Thymus (tissue), 11 donors: ENCODE measurements around the gene LETM1. TPM values are rescaled to one million over a fixed set of nuclear protein-coding genes. Genes with fewer than 3 reads are reported as not detected.
A peak's percentile ranks its signal among the peaks of the same experiment; 100 is the strongest.

Experiments
- DNase-seq, 9 donors: peaks; one replicate each; pipeline ENCODE4 v3.0.0-alpha.2; 2013; ENCODE audit warnings: low spot score in 9 of 9, low read depth in 6 of 9, missing footprints in 1 of 9
- H3K27ac ChIP-seq, 2 donors: one replicate each; pipeline ENCODE4 v1.5.1; 2013; ENCODE audit warnings: control low read depth in 1 of 2, low read depth in 1 of 2, low read length in 1 of 2, mild to moderate bottlenecking in 1 of 2, moderate library complexity in 1 of 2
- H3K27me3 ChIP-seq, 2 donors: one replicate each; pipeline ENCODE4 v1.5.1; 2013; ENCODE audit warnings: low read length in 1 of 2; ENCODE audit not compliant: control insufficient read depth in 2 of 2, insufficient read depth in 1 of 2
- H3K36me3 ChIP-seq, 2 donors: one replicate each; pipeline ENCODE4 v1.5.1; 2013; ENCODE audit warnings: low read length in 1 of 2, mild to moderate bottlenecking in 1 of 2, moderate library complexity in 1 of 2; ENCODE audit not compliant: control insufficient read depth in 2 of 2, insufficient read depth in 2 of 2
- H3K4me1 ChIP-seq, 2 donors: one replicate each; pipeline ENCODE4 v1.5.1; 2013; ENCODE audit warnings: low read length in 2 of 2; ENCODE audit not compliant: control insufficient read depth in 2 of 2, insufficient read depth in 2 of 2
- H3K4me3 ChIP-seq, 2 donors: one replicate each; pipeline ENCODE4 v1.5.1; 2013; ENCODE audit warnings: low read length in 2 of 2, control low read depth in 1 of 2, mild to moderate bottlenecking in 1 of 2
- H3K9me3 ChIP-seq, 2 donors: one replicate each; pipeline ENCODE4 v1.5.1; 2013; ENCODE audit warnings: low read length in 1 of 2, mild to moderate bottlenecking in 1 of 2; ENCODE audit not compliant: control insufficient read depth in 2 of 2, insufficient read depth in 1 of 2
- WGBS: extraction: QIAGEN DNeasy Blood & Tissue Kit; methylation state at CpG from one replicate; pipeline ENCODE4 v1.1.7; 2013; 5-methylcytosine and 5-hydroxymethylcytosine counted together
- polyA plus RNA-seq: library from polyadenylated mRNA; stranded (reverse); fragments of 200-250 nt; gene quantifications from one replicate; pipeline ENCODE4 v1.2.3, GENCODE V29; 2013
- total RNA-seq: library from RNA; stranded (reverse); fragments of 120-200 nt; gene quantifications from one replicate; pipeline ENCODE4 v1.2.4, GENCODE V29; 2013
- donor health status: healthy.

The LETM1 gene
- total and polyA plus RNA-seq, 2 donors = 16.8 to 68.3 TPM

DNA sequence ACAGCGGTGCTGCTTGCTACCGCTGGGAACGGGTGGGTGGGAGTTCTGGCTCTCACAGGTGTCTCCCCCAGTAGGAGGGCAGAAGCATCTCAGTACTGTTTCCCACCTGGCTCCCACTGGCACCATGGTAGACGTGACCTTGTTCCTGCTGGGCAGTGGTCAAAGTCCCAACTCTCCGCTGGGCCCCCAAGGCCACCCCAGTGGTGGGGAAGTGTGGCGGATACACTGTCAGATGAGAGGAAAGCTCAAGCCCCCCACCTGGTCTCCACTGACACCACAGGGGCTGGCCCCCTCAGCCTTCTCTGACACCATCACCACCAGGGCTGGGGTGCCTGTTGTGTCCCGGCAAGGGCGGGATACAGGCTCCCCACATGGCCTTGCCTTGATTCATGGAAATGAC is 24.6 kb downstream of the LETM1 start:
- no peak for DNase-seq
- no peaks in the 10 kb centered on the region for H3K27me3 ChIP-seq
- peaks cover 0 to 4% of the 10 kb centered on the region in 2 donors for H3K9me3 ChIP-seq
- peak overlapping the region in 1 of 2 donors; percentile 35 for H3K4me3 ChIP-seq
- WGBS = 52% methylated on average over 8 of the region's 8 CpGs
- H3K36me3 ChIP-seq = peaks cover 47 to 73% of the 10 kb centered on the region in 2 donors
- peak overlapping the region; percentile 96 to 100 for H3K27ac ChIP-seq
- peaks cover 59 to 71% of the 10 kb centered on the region in 2 donors for H3K4me1 ChIP-seq

DNA sequence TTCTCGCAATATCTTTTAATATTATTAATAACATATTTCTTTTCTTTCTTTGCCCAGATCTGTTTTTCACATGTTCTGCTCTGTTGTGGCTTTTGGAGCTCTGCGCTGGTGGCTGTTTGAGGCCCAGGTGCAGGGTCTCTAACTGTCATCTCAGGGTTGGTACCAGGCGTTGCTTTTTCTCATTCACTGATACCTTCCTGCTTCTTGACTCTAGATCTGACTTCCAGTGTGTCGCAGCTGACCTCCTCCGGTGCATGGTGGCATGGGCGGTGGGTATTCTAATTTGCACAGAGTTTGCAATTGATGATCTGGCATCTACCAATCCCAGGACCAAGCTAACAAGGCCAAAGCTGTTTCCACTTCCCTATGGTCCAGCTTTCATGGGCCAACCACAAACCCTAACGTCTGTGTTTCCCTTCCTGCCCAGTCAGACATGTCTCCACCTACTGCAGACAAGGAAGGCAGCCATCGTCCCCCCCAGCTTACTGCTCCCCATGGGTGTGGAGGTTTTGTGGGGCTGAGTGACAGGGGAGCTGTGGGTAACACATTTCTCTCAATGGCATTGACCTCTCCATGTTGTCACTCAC is 25.2 kb downstream of the LETM1 start:
- WGBS = 7% methylated on average over 8 of the region's 8 CpGs
- Histone ChIP-seq H3K9me3 (peaks cover 0 to 4% of the 10 kb centered on the region in 2 donors), H3K4me3 (peak overlapping the region; percentile 28 to 35), H3K27me3 (no peaks in the 10 kb centered on the region), H3K36me3 (peaks cover 47 to 73% of the 10 kb centered on the region in 2 donors), H3K27ac (peak overlapping the region; percentile 96 to 100), H3K4me1 (peaks cover 57 to 65% of the 10 kb centered on the region in 2 donors)
- DNase-seq = peak in 5 of 9 donors; percentile 61 to 91 (median 75)

DNA sequence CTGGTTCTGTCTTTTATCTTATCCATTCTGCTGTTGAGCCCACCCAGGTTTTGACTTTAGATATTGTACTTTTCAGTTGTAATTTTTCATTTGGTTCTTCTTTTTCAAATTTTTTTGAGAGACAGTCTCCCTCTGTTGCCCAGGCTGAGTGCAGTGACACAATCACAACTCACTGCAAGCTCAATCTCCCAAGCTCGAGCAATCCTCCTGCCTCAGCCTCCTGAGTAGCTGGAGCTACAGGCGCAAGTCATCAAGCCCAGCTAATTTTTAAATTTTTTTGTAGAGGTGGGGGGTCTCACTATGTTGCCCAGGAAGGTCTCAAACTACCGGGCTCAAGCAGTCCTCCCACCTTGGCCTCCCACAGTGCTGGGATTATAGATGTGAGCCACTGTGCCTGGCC is 25.7 kb downstream of the LETM1 start:
- H3K27ac ChIP-seq = peak overlapping the region; percentile 93 to 100
- H3K9me3 ChIP-seq = peaks cover 0 to 4% of the 10 kb centered on the region in 2 donors
- peaks cover 47 to 73% of the 10 kb centered on the region in 2 donors for H3K36me3 ChIP-seq
- no peak for DNase-seq
- no peaks in the 10 kb centered on the region for H3K27me3 ChIP-seq
- peaks cover 52 to 60% of the 10 kb centered on the region in 2 donors for H3K4me1 ChIP-seq
- H3K4me3 ChIP-seq = peak overlapping the region; percentile 13 to 35
- WGBS = 26% methylated on average over 3 of the region's 3 CpGs

- Histone ChIP-seq H3K4me3 (no peak overlapping the region), H3K9me3 (peaks cover 0 to 4% of the 10 kb centered on the region in 2 donors), H3K27me3 (no peaks in the 10 kb centered on the region), H3K4me1 (peaks cover 22 to 25% of the 10 kb centered on the region in 2 donors), H3K27ac (no peak overlapping the region), H3K36me3 (peaks cover 60 to 73% of the 10 kb centered on the region in 2 donors)
- no peak for DNase-seq
- WGBS = 95% methylated on average over 30 of the region's 30 CpGs
These were observed 29.2 kb downstream of the LETM1 start for GRCh38 chr4:1826531-1827350.

DNA sequence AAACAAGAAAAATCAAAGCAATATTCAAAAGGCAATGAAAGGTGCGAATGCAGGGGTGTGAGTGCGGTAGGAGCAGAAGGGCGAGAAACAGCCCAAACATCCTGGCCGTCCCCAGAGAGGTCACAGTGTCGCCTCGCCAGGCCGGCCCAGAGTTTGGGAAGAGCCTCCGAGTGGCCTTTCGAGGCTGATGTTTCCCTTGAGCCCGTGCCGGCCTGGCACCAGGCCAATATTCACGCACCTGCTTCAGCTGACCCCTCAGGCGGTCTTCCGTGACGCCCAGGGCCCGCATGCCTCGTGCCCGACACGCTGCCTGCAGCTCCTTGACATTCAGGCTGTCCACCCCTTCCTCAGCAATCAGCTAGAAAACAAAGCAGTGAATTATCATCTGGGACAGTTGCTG is 30.6 kb downstream of the LETM1 start:
- H3K27ac ChIP-seq = no peak overlapping the region
- peaks cover 9 to 11% of the 10 kb centered on the region in 2 donors for H3K4me1 ChIP-seq
- peaks cover 0 to 4% of the 10 kb centered on the region in 2 donors for H3K9me3 ChIP-seq
- no peak overlapping the region for H3K4me3 ChIP-seq
- DNase-seq = no peak
- H3K27me3 ChIP-seq = no peaks in the 10 kb centered on the region
- H3K36me3 ChIP-seq = peaks cover 62 to 72% of the 10 kb centered on the region in 2 donors
- WGBS = 95% methylated on average over 19 of the region's 19 CpGs

DNA sequence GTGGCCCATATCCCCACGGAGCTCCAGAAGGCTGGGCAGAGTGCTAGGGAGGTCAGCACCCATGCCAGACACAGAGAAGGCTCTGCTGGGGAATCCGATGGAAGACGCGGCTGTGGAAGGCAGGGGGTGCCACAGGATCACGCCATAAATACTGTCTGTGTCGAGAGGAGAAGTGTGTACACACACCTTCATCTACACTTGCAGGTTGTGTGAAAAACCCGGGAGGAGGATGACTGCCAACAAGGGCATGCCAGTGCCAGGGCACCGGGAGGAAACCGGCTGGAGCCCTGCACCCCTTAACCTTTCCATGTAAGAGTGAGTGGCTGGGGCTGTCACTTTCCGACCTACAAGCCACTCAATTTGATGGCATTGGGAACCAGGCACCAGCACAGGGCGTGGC is 31.2 kb downstream of the LETM1 start:
- Histone ChIP-seq H3K36me3 (peaks cover 68 to 77% of the 10 kb centered on the region in 2 donors), H3K27me3 (no peaks in the 10 kb centered on the region), H3K4me3 (no peak overlapping the region), H3K4me1 (peaks cover 5 to 6% of the 10 kb centered on the region in 2 donors), H3K9me3 (peaks cover 0 to 4% of the 10 kb centered on the region in 2 donors), H3K27ac (no peak overlapping the region)
- no peak for DNase-seq
- 97% methylated on average over 11 of the region's 11 CpGs for WGBS

- 98% methylated on average over 12 of the region's 12 CpGs for WGBS
These were observed 32.4 kb downstream of the LETM1 start for GRCh38 chr4:1823545-1823932.

GRCh38 chr4:1822568-1823544 is 33.1 kb downstream of the LETM1 start:
- WGBS = 95% methylated on average over 37 of the region's 37 CpGs
- H3K27me3 ChIP-seq = no peaks in the 10 kb centered on the region
- H3K36me3 ChIP-seq = peaks cover 84 to 90% of the 10 kb centered on the region in 2 donors
- H3K4me1 ChIP-seq = no peaks in the 10 kb centered on the region
- no peaks in the 10 kb centered on the region for H3K9me3 ChIP-seq
- H3K27ac ChIP-seq = no peak overlapping the region
- no peak overlapping the region for H3K4me3 ChIP-seq
- no peak for DNase-seq

More at GRCh38 chr4:1823545-1823932, 32.4 kb downstream of the LETM1 start:
- Histone ChIP-seq H3K27me3 (no peaks in the 10 kb centered on the region), H3K9me3 (no peaks in the 10 kb centered on the region), H3K36me3 (peaks cover 80 to 83% of the 10 kb centered on the region in 2 donors), H3K4me3 (no peak overlapping the region), H3K27ac (no peak overlapping the region), H3K4me1 (no peaks in the 10 kb centered on the region)
- DNase-seq = no peak
